PFSK-1 (cell line): Measurements from ENCODE around the gene DGKZ.

Experiments used
- POLR2AphosphoS5 ChIP-seq: IDR thresholded peaks from 2 replicates; pipeline ENCODE4 v1.6.1; 2012; ENCODE audit warnings: low read depth, mild to moderate bottlenecking, control low read depth, low read length, moderate library complexity
- SIN3A ChIP-seq: IDR thresholded peaks from 2 replicates; pipeline ENCODE4 v1.6.1; 2012; ENCODE audit warnings: mild to moderate bottlenecking, low read length, moderate library complexity, borderline replicate concordance; ENCODE audit not compliant: insufficient read depth
- TAF1 ChIP-seq: IDR thresholded peaks from 2 replicates; pipeline ENCODE4 v1.6.1; 2012; ENCODE audit warnings: low read length, control low read depth, borderline replicate concordance; ENCODE audit not compliant: insufficient read depth
- TF ChIP-seq, protein P1 (sequence below), 2 experiments: IDR thresholded peaks; 2 replicates each; pipeline versions ENCODE4 v1.6.1 to v1.8.0; 2011 to 2012; ENCODE audit warnings: low read depth in 2 of 2, low read length in 2 of 2, control low read depth in 1 of 2, inconsistent platforms in 1 of 2, mild to moderate bottlenecking in 1 of 2, moderate library complexity in 1 of 2; ENCODE audit not compliant: insufficient read depth in 1 of 2

DNA sequence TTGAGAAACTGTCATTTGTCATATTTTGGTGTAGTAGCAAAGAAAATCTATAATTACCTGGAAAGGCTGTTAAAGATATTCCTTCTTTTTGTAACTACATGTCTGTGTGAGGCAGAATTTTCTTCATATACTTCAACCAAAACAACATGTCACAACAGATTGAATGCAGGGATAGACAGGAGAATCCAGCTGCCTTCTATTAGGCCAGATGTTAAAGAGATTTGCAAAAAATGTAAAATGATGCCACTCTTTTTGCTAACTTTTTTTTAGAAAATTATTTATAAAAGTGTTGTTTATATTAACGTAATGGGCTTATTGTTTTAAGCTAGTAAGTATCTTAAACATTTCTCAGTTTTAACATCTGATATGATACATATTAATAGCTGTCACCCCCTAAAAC, 12.7 kb downstream of the DGKZ start:
- TF ChIP-seq TAF1 (no peak), POLR2AphosphoS5 (no peak), SIN3A (no peak)
- TF ChIP-seq, protein P1, sequence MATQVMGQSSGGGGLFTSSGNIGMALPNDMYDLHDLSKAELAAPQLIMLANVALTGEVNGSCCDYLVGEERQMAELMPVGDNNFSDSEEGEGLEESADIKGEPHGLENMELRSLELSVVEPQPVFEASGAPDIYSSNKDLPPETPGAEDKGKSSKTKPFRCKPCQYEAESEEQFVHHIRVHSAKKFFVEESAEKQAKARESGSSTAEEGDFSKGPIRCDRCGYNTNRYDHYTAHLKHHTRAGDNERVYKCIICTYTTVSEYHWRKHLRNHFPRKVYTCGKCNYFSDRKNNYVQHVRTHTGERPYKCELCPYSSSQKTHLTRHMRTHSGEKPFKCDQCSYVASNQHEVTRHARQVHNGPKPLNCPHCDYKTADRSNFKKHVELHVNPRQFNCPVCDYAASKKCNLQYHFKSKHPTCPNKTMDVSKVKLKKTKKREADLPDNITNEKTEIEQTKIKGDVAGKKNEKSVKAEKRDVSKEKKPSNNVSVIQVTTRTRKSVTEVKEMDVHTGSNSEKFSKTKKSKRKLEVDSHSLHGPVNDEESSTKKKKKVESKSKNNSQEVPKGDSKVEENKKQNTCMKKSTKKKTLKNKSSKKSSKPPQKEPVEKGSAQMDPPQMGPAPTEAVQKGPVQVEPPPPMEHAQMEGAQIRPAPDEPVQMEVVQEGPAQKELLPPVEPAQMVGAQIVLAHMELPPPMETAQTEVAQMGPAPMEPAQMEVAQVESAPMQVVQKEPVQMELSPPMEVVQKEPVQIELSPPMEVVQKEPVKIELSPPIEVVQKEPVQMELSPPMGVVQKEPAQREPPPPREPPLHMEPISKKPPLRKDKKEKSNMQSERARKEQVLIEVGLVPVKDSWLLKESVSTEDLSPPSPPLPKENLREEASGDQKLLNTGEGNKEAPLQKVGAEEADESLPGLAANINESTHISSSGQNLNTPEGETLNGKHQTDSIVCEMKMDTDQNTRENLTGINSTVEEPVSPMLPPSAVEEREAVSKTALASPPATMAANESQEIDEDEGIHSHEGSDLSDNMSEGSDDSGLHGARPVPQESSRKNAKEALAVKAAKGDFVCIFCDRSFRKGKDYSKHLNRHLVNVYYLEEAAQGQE (IDR thresholded peaks at IDR 0.05; ENCODE audit: insufficient read depth in 1 of 2, low read depth in 2 of 2, low read length in 2 of 2): no peak
